SK-MEL-5 (cell line): ENCODE data around the gene SAG. TPM values are rescaled to one million over a fixed set of nuclear protein-coding genes. Genes with fewer than 3 reads are reported as not detected.
A peak's percentile ranks its signal among the peaks of the same experiment; 100 is the strongest.

Experiments used
- DNase-seq: peaks from one replicate; pipeline ENCODE4 v3.0.0-alpha.2; 2016; ENCODE audit warnings: low read depth, low spot score
- in situ Hi-C: cut with HindIII; loops from 2 replicates; pipeline ENCODE4 v1.10.0; 2016; ENCODE audit warnings: low sequenced_read_pairs, high pct_unique_total_duplicates, low pct_unique_long_range_greater_than_20kb
- total RNA-seq: library from RNA; depleted of rRNA; stranded (reverse); fragments of >200 nt; shearing (Covaris generic); gene quantifications from 2 replicates; pipeline ENCODE4 v1.2.3, GENCODE V29; 2014

SAG gene
- total RNA-seq, 1 experiment from 2014 or later, result not detected

DNA sequence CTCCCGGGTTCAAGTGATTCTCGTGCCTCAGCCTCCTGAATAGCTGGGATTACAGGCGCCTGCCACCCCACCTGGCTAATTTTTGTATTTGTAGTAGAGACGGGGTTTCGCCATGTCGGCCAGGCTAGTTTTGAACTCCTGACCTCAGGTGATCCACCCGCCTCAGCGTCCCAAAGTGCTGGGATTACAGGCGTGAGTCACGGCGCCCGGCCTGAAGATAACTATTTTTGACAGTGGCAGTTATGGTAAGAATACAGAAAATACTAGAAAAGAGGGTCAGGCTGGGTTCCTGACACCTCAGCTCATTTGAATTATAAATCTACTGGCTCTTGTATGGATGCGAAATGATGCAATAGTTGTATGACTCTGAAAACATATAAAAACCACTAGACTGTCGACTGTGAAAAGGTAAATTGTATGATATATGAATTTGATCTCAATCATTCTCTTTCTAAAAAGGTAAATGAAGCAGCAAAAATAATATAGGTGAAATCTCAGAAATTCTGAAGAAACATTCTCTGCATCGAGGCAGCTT is 35.6 kb downstream of the SAG start:
- no peak for DNase-seq
- in situ Hi-C loops, result no loop called here

DNA sequence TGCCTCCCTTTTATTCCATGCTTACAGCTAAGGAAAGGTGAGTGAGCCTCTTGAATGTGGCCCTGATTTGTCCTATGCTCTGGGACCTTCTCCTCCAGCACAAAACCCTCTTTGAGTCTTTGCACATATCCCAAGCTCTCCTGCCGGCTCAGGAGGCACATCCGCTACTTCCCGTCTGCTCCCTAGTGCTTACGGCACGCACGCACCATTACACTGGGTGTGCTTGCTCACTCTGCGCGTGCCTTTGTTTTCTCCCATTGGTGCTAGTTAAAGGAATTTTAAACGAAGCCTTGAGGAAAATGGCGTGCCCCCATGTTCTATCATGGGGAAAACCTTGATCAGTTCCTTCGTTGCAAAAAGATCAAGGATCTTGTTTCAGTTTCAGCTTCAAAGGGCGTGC is 38.8 kb downstream of the SAG start:
- in situ Hi-C loops, result no loop called here
- no peak for DNase-seq

DNA sequence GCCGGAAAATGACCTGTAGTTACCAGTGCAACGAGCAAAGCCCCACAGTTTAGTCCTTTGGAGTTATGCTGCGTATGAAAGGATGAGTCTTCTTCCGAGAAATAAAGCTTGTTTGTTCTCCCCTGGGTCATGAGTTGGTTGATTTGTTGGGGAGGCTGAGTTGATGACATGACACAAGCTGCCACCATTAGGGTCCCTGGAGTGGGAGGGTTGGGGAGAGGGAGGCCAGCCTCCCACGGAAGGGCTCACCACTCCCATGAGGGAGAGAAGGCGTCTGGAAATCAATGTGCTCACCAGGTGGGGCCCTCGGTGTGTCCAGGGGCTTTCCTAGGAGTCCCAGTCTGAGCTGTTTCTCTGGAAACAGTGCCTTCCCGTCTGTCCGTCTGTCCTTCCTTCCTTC is 39.3 kb downstream of the SAG start:
- in situ Hi-C loops, result no loop called here
- DNase-seq, result peak; percentile 21

DNA sequence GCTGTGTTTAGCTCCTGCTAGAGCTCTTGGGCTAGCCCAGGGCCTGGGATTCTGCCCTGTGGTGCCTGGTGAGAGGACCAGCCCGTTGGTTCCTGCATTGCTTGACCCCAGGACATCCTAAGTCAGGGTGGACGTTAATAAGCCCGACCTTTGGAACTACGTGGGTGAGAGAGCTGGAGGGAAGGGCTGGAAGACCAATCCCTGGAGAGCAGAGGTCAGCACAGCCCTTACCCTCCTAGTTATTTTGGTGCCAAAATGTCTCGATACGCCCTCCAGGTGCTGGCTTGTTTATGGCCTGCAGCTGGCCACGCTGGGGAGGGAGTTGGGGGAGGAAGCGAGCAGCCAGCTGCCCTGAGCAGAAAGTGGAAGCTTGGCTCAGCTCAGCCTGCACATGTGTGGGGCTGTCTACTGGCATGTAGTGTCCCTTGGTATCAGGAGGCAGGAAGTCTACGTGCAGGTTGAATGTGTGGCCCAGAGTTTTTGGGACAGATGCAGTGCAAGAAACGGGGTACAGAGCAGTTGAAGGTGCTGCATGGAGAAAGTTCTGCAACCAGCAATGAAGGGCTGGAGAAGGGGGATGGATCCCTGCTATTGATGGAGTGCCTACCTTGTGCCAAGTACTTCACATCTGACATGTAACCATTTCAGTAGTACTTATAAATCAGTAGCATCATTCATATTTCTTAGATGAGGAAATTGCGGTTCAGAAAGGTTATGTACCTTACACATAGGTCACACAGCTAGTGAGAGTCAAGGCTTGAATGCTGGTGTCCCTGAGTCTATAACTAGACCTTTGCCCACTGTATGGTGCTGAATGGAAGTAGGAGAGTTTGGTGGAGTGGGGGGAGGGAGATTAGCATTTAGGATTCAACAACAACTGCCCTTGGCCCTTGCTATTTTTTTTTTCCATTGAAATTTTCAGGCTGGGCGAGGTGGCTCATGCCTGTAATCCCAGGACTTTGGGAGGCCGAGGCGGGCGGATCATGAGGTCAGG is 41.7 kb downstream of the SAG start:
- in situ Hi-C loops, result no loop called here

DNA sequence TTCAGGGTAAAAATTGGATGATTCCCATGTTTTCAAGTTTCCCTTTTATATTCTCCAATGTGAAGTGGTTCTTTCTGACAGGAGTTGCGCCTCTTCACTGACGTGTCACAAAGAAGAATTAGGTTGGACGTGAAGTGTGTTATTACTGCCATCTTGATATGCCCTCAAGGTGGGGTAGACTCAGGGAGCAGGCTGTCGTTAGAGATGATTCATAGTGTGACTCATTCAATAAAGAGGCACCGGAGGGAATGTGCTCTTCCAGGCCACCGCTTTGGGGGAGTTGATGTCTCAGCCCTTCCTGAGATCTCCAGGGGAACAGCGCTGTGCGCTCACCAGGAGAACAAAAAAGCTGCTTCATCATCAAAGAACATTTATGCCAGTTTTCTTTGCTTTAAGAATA is 43.1 kb downstream of the SAG start:
- in situ Hi-C loops, result no loop called here
- peak; percentile 64 for DNase-seq

More for the DNA sequence above, 41.7 kb downstream of the SAG start:
- no peak for DNase-seq

DNA sequence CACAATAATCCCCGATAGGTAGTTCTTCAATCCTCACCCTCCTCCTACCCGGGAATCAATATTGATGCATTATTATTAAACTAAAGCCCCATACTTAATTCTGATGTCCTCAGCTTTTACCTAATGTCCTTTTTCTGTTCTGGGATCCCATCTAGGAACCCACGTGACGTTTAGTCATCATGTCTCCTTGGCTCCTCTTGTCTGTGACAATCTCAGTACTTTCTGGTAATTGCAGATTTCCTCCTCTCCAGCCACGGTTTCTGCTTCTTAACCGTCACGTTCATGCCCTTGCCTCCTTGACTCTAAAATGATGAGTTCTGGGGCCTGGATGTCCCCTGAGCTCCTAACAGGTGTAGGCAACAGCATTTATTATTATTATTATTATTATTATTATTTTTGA is 43.8 kb downstream of the SAG start:
- in situ Hi-C loops, result no loop called here
- no peak for DNase-seq

DNA sequence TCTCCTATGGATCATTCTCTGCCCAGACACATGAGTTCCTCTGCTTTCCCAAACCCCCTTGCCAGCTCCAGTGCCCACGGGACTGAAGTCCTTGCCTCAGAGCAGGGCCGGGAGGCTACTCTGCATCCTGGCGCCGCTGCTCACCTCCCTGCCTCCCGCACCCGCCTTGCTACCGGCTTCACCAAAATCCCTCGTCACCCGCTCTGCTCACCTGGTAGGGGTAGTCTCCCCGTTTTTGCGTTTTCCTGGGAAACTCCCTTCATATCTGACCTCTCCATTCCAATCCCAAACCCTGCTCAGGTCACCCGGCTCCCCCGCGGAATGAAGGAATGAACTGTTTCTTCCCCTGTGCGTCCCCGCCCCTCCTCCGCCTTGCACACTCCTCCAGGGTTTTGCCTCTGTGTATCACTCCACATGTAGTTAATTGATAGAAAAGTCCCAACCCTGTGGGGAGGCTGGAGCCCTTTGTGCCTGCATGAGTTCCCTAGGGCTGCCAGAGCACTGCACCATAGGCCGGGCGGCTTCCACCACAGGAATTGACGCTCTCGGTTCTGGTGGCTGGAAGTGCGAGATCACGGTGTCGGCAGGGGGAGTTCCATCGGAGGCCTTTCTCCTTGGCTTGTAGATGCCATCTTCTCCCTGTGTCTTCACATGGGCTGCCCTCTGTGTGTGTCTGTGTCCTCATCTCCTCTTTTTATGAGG is 44.7 kb downstream of the SAG start:
- in situ Hi-C loops, result no loop called here
- DNase-seq, result no peak

DNA sequence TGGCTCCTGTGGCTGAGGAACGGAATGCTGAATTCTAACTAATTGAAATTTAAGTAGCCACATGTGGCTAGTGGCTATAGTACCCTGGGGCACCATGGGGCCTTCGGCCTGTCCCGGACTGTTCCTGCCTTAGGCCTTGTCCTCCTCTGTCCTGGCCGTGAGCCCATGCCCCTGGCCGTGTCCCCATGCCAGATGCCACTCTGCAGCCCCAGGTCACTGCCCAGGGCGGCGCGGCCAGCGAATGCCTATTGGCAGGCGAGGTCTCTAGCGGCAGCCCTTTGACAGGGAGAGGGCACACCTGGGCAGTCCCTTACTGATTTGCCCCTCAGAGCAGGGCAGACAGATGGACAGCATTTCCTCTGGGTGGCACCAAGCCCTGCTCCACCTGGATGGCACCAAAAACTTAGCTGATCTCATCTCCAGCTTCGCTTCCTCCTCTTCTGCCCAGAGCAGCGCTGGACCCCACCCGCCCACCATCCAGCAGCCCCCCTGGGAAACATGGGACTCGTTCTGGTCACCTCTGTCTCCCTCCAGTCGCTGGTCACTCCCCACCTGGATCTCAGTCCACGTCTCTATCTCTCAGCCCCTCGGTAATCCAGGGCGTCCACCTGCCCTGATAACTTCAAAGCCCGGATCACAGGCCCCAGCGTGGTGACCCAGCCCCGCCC is 45.6 kb downstream of the SAG start:
- in situ Hi-C loops, result no loop called here
- no peak for DNase-seq

DNA sequence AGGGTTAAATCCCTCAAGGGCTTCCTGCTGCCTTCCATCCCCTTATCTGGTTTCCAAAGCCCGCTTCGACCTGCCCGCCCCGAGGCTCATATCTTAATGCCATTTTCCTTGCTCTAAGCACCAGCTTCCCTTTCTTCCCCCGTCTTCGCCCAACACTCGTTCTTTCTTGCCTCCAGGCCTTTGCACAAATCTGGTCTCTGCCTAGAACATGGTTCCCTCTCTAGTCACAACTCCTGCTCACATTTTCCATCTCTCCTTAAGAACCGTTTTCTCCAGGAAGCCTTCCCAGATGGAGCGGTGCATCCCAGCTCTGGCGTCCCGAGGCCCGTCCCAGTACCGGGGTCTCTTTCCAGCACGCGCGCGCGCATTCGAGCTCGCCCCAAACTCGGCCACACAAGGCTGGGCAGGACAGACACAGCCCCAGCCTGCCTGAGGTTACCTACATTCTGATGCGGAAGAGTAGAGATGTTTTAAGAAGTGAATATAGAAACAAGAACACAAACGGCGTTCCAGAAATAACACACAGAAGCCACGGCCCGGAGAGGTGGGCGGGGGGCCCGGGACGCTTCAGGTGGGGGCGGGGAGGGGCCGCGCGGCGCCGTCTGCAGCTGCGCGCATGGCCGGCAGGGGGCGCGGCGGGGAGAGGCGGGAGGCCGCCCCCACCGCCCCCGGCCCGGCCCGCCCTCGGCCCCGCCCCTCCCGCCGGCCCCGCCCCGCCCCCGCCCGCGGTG is 46.3 kb downstream of the SAG start, which contains the start of gene DGKD:
TSS of gene DGKD (plus strand) at position 726 of the 731 bp plus-strand sequence. CDS start 25 bp downstream, outside the sequence.
- in situ Hi-C loops, result no loop called here
- DNase-seq, result peak; percentile 37

DNA sequence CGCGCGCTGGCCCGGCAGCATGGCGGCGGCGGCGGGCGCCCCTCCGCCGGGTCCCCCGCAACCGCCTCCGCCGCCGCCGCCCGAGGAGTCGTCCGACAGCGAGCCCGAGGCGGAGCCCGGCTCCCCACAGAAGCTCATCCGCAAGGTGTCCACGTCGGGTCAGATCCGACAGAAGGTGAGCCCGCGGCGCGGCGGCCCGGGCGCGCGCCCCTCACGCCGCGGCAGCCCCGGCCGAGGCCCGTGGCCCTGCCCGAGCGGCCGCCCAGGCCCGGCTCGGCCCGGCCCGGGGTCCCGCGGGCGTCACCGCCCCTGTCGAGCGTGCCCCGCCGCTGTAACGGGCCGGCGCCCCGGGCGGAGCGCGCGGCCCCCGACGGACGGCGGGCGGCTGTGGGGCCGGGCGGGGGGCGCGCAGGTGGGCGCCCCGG is 46.9 kb downstream of the SAG start:
- in situ Hi-C loops, result no loop called here
- no peak for DNase-seq

DNA sequence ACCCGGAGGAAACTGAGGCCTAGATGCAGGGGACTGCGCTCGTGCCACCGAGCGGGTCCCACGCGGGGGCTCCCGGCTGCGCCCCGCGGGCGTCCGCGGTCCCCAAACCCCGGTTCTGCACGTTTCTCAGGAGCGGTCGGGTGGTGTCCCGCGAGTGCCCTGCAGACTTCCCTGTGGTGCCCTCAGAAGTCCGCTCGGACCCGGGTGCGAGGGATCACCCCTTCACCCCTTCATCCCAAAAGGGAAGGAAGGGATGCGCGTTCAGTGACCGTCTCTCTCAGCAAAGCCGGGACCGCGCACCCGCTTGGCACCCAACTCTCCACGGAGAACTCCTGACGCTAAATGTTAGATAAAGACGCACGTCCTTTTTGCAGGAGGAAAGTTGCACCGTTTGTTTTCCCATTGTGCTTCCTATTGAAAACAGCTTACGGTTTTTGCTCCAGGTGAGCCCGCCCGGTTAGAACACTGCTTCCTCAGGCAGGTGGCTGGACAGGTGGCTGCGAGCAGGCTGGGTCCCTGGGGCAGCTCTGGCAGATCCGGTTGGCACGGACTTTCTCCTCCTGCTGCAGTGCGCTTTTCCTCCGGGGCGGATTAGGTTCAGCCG is 47.5 kb downstream of the SAG start:
- in situ Hi-C loops, result no loop called here
- DNase-seq, result no peak

DNA sequence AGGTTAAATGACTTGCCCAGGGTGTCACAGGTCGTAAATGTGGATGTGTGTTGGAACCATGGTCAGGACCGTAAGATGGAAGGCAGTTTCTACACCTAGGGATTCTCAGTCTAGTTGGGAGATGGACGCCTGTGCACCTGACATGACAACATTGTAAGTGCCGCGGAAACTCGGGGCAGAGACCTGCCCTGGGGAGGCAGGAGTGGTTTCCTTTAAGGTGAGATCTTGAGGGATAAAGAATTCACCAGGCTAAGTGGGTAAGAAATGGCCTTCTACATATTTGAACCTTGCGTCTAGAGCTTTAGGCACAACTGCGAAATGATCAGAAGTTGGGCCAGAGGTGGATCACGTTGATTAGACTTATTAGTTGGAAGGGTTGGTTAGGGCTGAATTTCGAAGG is 48.3 kb downstream of the SAG start:
- in situ Hi-C loops, result no loop called here
- no peak for DNase-seq

DNA sequence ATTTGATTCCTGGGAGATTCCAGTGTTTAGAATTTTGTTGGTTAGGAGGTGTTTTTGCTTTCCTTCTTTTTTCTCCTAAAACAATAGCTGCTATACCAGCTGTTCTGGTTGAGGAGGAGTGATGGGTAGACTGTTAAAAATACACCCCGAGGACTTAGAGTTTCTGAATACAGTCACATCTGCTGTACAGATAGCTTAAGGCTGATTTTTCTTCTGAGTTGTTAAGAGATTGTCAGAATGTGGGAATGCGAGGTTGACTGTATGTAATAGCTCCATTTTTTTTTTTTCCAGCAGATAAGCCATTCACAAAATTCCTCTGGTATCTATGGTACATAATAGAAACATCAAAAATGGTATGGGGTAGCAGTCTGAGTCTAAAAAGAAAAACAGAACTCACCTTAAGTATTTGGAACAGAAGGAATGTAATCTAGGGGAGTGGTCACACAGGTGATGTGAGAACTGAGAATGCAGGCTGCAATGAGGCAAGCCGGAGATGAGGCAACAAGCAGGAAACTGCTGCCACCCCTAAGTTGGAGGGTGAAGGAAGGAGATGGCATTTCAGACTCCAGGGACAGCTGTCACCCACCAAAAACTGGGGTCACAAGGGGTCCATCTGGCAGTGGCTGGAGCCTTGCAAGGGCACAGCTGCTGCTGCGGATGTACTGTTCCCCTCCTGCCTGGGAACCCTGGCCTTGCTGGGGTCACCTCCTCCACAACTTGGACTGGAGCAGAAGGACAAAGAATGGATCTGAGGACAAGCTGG is 49.1 kb downstream of the SAG start:
- no peak for DNase-seq
- in situ Hi-C loops, result no loop called here

DNA sequence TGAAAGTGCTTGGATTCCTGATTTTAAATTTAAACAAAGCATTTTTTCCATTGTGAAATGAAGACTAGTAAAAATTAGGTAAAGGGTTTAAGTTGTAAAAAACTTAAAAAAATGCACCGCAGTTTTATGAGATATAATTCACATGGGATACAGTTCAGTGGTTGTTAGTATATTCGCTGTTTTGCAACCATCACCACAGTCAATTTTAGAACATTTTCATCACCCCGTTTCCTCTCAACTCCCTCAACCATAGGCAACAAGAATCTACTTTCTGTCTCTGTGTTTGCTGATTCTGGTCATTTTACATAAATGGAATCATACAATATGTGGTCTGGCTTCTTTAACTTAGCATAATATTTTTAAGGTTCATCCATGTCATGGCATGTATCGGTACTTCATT is 50.7 kb downstream of the SAG start:
- in situ Hi-C loops, result no loop called here
- DNase-seq, result no peak

DNA sequence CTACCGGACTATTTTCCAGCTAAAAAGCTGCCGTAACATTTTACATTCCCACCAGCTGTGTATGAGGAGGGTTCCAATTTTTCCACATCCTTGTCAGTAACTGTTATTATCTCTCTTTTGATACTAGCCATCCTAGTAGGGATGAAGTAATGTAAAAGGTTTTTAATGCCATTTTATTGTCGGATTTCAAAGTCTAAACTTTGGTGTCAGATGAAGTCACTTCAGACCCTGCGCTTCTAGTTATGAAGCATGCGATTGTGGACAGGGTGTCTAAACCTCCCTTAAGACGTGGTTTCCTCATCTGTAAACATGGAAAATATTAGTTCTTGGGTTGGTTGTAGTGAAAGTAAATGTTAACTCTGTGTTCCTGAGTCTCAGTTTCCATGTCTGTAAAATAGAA is 51.3 kb downstream of the SAG start:
- in situ Hi-C loops, result no loop called here
- no peak for DNase-seq

DNA sequence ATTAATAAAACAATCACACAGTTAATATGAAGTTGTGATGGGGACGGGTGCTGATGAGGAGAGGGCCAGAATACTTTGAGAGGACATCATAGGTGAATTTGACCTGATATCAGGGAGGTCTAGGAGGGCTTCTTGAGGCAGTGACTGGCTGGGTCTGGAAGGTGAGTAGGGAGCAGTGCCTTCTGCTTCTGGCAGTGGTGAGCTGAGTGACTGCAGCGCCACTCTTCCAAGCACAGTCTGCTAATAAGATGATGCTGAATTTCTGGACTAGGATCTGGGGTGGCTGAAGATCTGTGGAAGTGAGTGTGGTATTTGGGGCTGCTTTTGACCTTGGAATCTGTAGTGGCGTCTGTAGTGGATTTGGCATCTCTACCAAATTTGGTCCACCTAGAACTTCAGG is 52.2 kb downstream of the SAG start:
- in situ Hi-C loops, result no loop called here
- DNase-seq, result no peak
